Left hindlimb (tissue), 1 donor: ENCODE measurements around the gene STK32B.
"Not testable (repeated sequence)": the region's sequence is repeated elsewhere in the genome, so short reads cannot be mapped to it uniquely, and the experiment has no call there.

ENCODE experiments used
- DNase-seq: peaks from one replicate; pipeline ENCODE4 v3.0.0-alpha.2; 2018

STK32B gene

DNA sequence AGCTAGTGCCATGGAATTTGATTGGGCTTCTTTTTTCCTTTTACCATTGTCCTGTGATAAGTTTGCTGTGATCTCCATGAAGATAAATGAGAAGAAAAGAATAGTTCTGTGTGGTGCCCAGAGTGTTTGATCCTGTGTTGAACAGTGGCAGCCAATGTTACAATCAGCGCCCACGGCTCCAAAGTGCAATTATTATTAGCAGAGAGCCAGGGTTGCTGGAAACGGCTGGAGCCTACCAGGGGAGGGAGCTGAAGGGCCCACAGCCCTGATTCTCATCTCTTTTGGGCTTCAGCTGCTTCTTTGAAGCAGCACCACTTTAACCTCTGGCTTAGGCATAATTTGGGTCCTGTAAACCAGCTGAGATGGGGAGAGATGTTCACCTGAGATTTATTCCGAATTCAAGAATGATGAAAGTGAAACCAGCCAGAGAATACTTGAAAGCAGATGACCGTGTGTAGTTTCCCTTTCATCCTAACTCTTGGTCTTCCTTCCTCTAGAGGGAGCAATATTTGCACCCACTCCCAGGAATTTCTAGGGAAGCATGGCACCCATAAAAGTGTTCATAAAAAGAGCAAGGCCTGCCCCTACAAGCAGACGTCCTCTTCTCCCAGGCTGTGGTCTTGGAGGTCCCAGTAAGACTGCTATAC is 358.8 kb downstream of the STK32B start:
- DNase-seq = no peak

DNA sequence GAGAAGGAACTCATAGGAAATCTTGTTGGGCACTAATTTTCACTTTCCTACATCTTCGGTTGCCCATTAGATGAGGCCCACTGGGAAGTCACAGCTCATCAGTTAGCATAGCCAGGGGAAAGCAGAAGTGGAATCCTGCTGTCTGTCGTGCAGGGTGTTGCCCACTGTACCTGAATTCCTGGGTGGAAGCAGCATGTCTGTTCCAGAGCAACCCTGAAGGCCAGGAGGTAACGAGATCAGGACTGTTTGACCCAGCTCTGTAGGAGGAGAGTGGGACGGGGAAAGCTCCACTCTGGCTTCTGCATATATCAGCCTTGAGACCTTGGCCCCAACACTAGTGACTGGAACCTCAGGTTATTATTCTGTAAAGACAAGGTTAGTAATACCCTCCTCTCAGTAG is 361.0 kb downstream of the STK32B start:
- no peak for DNase-seq

GRCh38 chr4:5412751-5413150 is 361.5 kb downstream of the STK32B start:
- DNase-seq = no peak

DNA sequence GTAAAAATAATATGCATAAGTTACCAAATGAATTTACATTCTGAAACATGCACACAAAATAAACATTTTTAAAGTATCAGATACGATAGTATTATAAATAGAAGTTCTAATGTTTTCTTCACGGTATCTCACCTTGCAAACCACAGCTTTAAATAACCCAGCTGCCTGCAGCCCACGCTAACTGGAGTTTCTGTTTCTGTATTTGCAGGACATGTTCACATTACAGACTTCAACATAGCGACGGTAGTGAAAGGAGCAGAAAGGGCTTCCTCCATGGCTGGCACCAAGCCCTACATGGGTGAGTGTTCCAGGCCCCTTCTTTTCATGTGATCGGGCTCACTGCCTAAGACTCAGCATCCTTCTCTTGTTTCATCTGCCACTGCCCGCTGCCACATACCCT is 365.4 kb downstream of the STK32B start:
- DNase-seq = no peak

GRCh38 chr4:5420266-5420665 is 369.0 kb downstream of the STK32B start:
- no peak for DNase-seq

DNA sequence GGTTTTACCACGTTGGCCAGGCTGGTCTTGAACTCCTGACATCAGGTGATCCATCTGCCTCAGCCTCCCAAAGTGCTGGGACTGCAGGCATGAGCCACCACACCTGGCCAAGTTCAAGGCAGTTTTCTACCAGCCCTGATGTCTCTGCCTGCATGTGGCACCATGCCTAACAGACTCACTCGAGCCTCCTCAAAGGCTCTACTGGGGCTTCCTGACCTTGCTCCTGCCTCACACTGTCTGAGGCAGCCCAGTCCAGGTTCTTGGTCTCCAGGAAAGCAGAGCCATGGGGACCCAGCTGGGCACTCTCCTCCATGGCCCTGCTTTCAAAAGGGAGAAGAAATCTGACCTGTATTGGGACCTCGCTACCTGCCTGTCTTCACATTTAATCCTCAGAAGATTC is 370.1 kb downstream of the STK32B start:
- DNase-seq = no peak

GRCh38 chr4:5422195-5422594 is 370.9 kb downstream of the STK32B start:
- no peak for DNase-seq

- no peak for DNase-seq
These were observed 372.4 kb downstream of the STK32B start for GRCh38 chr4:5423670-5424069.

DNA sequence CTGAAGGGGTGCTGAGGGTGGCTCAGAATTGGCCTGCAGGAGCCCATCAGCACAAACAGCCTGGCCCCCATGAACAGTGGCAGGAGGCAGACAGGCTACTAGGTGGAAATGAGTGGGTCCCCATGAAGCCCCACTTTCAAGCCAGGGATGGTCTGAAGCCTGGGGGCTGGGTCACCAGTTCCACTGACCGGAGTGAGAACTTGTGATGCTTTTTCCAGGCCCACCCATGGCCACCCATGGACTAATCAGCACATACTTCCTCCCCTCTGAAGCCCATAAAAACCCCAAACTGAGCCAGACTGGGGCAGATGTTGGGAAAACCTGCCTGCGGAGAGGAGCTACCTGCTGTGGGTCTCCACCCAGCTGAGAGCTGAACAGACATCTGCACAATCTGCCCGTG is 372.9 kb downstream of the STK32B start:
- DNase-seq = no peak

- DNase-seq = no peak
These were observed 373.6 kb downstream of the STK32B start for GRCh38 chr4:5424901-5425300.

- DNase-seq = no peak
These were observed 378.5 kb downstream of the STK32B start for GRCh38 chr4:5429747-5430146.

- no peak for DNase-seq
These were observed 381.9 kb downstream of the STK32B start for GRCh38 chr4:5433196-5433595.

GRCh38 chr4:5435201-5435600 is 383.9 kb downstream of the STK32B start:
- no peak for DNase-seq

DNA sequence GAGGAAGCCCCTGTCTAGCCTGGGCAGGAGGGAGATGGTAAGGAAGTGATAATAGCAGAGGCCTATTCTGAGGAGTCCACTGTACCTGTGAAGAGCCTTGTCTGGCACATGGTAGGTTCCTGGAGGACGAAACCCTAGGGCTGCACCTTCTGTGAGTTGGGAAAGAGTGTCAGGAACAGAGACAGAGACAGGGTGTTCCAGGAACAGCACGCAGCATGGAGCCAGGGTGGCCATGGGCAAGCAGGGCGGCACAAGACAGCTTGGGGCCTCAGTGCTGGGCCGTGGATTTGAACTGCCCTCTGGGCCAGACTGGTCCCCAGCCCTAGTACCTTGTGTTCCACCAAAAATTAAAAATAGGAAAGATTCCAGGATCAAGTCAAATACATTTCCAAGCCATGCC is 384.5 kb downstream of the STK32B start:
- no peak for DNase-seq

GRCh38 chr4:5443976-5444802 is 392.9 kb downstream of the STK32B start:
- not testable (repeated sequence) for DNase-seq

DNA sequence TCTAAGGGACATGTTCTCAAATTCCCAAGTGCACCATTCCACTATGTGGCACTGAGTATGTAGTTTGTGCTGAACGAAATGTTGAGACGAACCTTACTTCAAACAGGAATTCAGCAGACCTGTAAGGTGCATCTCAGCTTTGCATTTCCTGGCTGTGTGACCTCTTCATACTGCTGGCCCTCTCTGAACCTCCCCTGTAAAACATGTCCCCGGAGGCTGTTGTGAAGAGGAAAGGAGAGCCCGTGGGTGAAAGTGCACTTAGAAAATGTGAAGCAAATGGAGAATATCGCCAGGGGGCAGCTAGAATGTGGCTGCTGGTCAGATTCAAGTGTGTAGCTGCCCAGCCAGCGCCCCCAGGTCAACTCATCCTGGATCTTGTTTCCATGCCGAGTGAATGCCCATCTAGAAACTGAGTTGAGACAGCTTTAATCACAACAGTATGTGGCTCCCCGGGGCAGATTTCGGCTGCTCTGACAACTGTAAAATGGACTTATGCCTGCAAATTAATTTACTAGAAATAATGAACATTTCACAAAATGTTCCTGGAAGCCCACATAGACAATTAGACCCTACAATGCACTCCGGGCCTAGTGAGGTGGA is 393.7 kb downstream of the STK32B start:
- DNase-seq = no peak

GRCh38 chr4:5446595-5447226 is 395.4 kb downstream of the STK32B start:
- DNase-seq = no peak

- DNase-seq = no peak
These were observed 396.5 kb downstream of the STK32B start for GRCh38 chr4:5447755-5448154.

DNA sequence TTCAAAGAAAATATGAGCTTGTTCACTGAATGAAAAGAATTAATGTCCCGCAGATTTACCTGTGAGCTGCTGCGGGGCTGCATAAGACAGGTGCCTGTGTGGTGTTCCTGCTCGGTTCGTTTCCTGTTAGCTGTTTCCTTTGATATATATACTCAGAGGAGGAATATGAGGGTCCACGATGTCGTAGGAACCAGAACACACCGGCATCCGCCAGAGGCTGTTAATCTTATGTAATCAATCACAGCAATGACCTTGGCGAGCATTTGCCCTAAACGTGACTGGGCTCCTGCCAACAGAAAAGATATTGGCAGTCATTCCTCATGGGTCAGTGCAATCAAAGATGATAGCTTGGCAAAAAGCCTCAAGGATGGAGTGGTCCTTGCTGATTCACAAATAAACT is 396.9 kb downstream of the STK32B start:
- no peak for DNase-seq

DNA sequence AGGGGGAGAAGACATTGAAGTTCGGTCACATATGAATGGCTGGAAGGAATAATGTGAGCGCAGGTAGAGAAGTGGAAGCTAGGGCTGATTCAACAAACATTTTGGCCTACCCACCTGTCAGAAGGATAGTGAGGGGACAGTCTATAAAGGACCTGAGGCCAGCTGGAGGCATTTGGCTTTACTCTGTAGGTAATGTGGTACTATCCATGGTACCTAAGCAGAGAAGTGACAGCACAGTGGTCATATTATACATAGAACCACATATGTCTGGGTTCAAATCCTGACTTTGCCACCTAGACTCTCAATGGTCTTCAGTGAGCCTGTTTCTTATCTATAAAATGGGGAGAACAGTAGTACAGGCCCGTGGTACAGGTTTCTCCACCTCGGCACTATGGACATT is 400.0 kb downstream of the STK32B start:
- no peak for DNase-seq

- DNase-seq = no peak
These were observed 400.9 kb downstream of the STK32B start for GRCh38 chr4:5452156-5452555.

GRCh38 chr4:5455003-5455585 is 403.8 kb downstream of the STK32B start:
- no peak for DNase-seq

DNA sequence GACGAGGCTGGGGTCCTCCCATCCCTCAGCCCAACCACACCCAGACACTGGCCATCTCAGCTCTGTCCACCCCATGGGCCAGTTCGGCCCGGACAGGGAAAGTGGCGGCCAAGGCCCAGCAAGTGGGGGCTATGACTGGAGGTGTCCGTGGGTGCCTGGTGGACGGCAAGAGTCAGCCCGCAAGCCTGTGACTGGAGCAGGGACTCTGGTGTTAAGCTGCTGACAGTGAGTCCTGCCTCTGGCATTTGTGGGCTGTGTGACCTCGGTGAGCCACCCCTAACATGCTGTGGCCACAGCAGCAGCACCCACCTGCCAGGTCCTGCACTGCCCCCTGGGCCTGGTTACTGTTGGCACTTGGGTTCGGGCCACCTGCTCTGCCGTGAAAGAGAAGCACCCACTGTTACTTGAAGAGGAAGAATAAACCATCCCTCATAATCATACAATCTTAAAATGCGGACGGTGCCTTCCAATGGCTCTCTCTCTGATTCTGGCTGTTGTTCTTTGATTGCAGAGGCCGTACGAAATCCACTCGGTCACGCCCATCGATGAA is 405.1 kb downstream of the STK32B start:
- DNase-seq = no peak
